ENCODE measurements around the gene FARSA.

- TF ChIP-seq CTCF (IDR thresholded peaks at IDR 0.05; ENCODE audit: insufficient read depth, low read length, poor library complexity, severe bottlenecking) (no peak), EZH2phosphoT487 (conservative IDR thresholded peaks at IDR 0.05; ENCODE audit: low read length) (no peak)
Measured at GRCh38 chr19:12884202-12884601, 49.3 kb downstream of the FARSA start.

All from SU-DHL-6 (cell line).